MM.1S (cell line): ENCODE data around the gene GRHL3.

Experiments used
- EZH2 ChIP-seq: fragments of 300-600 bp; sonication (generic); optimal IDR thresholded peaks from 2 replicates; pipeline ENCODE3; 2017; ENCODE audit warnings: low read depth, mild to moderate bottlenecking, antibody characterized with exemption, low read length, mixed read lengths
- TF ChIP-seq, protein P1 (sequence below): fragments of 300-600 bp; sonication (generic); IDR thresholded peaks from 2 replicates; pipeline ENCODE4 v1.5.1; 2016; ENCODE audit warnings: antibody characterized with exemption, low read length, mixed read lengths

GRCh38 chr1:24319962-24320361 lies 805 bp downstream of the GRHL3 start:
- TF ChIP-seq, protein P1, sequence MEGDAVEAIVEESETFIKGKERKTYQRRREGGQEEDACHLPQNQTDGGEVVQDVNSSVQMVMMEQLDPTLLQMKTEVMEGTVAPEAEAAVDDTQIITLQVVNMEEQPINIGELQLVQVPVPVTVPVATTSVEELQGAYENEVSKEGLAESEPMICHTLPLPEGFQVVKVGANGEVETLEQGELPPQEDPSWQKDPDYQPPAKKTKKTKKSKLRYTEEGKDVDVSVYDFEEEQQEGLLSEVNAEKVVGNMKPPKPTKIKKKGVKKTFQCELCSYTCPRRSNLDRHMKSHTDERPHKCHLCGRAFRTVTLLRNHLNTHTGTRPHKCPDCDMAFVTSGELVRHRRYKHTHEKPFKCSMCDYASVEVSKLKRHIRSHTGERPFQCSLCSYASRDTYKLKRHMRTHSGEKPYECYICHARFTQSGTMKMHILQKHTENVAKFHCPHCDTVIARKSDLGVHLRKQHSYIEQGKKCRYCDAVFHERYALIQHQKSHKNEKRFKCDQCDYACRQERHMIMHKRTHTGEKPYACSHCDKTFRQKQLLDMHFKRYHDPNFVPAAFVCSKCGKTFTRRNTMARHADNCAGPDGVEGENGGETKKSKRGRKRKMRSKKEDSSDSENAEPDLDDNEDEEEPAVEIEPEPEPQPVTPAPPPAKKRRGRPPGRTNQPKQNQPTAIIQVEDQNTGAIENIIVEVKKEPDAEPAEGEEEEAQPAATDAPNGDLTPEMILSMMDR: no peak
- no peak for TF ChIP-seq EZH2
